Colon (tissue), 2 donors: ENCODE data around the gene DCHS1.
A peak's percentile ranks its signal among the peaks of the same experiment; 100 is the strongest.
"Not testable (repeated sequence)": the region's sequence is repeated elsewhere in the genome, so short reads cannot be mapped to it uniquely, and the experiment has no call there.

Experiments used
- FAIRE-seq: peaks from 2 replicates; lab custom pipeline; 2012; peaks lifted over from hg19 to GRCh38; lab: Jason Lieb, UNC
- donor health status: control.
- donor health status: control.

DCHS1 gene

GRCh38 chr11:6655790-6656583 is at the start of gene DCHS1:
Gene DCHS1 (minus strand): TSS chr11:6655809. CDS start chr11:6641613, 14,196 bp downstream.
- no peak for FAIRE-seq

GRCh38 chr11:6703247-6704063 is 47.8 kb upstream of the DCHS1 start:
- no peak for FAIRE-seq

GRCh38 chr11:6701955-6702354 is 46.3 kb upstream of the DCHS1 start:
- not testable (repeated sequence) for FAIRE-seq

DNA sequence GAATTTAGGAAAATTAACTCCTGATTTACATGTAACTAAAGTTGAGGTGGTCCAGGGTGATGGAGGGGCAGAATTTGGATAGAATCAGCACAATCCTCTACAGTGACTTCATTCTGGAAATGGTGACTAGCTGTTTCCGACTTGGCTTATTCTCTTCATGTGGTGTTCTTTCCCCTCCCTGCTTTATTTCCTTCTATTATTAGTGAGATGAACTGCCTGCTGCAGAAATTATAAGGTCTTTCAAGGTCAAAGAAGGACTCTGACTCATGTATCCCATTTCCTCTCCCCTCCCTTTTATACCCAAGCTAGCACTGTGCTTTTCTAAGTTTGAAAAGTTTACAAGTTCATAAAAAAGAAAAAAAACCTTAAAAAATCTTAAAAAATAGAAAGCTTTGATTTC is 39.8 kb upstream of the DCHS1 start:
- no peak for FAIRE-seq

DNA sequence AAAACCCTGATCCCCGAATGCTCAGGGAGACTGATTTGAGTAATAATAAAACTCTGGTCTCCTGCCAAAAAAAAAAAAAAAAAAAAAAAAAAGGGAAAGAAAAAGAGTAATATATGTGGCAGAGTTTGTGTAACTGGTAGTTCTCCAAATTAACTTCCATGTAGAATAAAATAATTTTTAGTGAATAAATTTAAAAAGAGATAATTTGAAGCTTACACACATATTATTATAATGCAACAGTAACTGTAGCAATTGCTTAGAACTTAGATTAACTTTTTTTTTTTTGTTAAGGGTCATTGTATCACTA is 38.6 kb upstream of the DCHS1 start:
- FAIRE-seq, result peak; percentile 24

- FAIRE-seq, result peak; percentile 18
Observed at GRCh38 chr11:6693342-6694228, 38.0 kb upstream of the DCHS1 start.

DNA sequence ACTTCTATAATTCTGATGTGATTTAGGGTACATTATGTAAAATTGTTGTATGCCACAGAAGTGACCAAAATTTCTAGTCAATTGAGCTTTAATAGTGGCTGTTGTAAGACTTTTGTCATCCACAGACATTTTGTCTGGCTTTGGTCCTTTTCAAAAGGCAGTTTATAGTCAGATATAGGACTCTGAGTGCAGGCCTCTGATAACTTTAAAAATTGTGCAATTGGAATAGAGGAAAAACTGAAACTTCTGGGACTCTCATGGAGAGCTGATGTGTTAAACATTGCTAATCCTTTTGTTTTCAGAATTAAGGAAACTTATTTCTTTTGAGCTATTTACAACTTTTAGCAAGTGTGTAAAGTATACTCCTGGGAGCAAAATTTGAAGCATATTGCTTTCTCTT is 36.5 kb upstream of the DCHS1 start:
- no peak for FAIRE-seq

GRCh38 chr11:6690431-6691132 is 35.0 kb upstream of the DCHS1 start:
- FAIRE-seq, result not testable (repeated sequence)

GRCh38 chr11:6687876-6688275 is 32.3 kb upstream of the DCHS1 start:
- FAIRE-seq, result no peak

- no peak for FAIRE-seq
Observed at GRCh38 chr11:6686006-6686405, 30.4 kb upstream of the DCHS1 start.

GRCh38 chr11:6684068-6684467 is 28.5 kb upstream of the DCHS1 start:
- not testable (repeated sequence) for FAIRE-seq

- no peak for FAIRE-seq
Observed at GRCh38 chr11:6682936-6683861, 27.6 kb upstream of the DCHS1 start, which contains the start of gene MRPL17. Gene MRPL17 (minus strand): TSS chr11:6683340. CDS start chr11:6683296, 44 bp downstream.

GRCh38 chr11:6682591-6682935 is 27.0 kb upstream of the DCHS1 start:
- FAIRE-seq, result no peak

GRCh38 chr11:6681949-6682348 is 26.3 kb upstream of the DCHS1 start:
- FAIRE-seq, result no peak

DNA sequence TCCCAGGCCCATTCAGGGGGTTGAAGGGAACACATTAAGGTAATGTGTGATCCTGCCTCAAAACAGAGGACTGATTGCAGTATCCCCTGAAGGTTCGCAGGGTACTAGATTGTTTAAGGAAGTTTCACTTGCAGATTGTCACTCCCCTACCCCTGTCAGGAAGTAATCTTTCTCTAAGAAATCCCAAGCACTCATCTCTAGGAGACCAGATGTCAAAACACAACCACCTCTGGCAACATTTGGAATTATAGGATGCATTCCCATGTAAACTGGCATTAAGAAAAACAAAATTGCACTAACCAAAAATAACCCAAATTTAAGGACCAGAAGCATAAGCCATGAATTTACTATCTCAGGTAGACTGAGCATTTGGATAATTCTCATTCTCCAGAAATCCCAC is 25.9 kb upstream of the DCHS1 start:
- FAIRE-seq, result no peak

GRCh38 chr11:6677018-6677417 is 21.4 kb upstream of the DCHS1 start:
- no peak for FAIRE-seq

GRCh38 chr11:6674862-6675261 is 19.3 kb upstream of the DCHS1 start:
- no peak for FAIRE-seq

GRCh38 chr11:6674219-6674597 is 18.6 kb upstream of the DCHS1 start:
- no peak for FAIRE-seq

GRCh38 chr11:6673523-6674218 is 18.1 kb upstream of the DCHS1 start:
- no peak for FAIRE-seq

GRCh38 chr11:6671991-6672390 is 16.4 kb upstream of the DCHS1 start:
- FAIRE-seq, result no peak
